Liver (tissue), 3 donors: Measurements from ENCODE around the gene CCNDBP1.

Experiments used
- ATF3 ChIP-seq: IDR thresholded peaks from 2 replicates; pipeline ENCODE4 v1.6.1; 2016; ENCODE audit warnings: antibody characterized with exemption
- EGR1 ChIP-seq, 2 donors: IDR thresholded peaks; 2 replicates each; pipeline ENCODE4 v1.6.1; 2016 to 2018; ENCODE audit warnings: antibody characterized with exemption in 2 of 2, low read depth in 2 of 2
- GABPA ChIP-seq, 2 donors: IDR thresholded peaks in 1 of 2; conservative IDR thresholded peaks in 1 of 2; 2 replicates each; pipeline ENCODE4 v1.6.1; 2016; ENCODE audit warnings: antibody characterized with exemption in 2 of 2, mild to moderate bottlenecking in 1 of 2, moderate library complexity in 1 of 2
- HNF4G ChIP-seq: IDR thresholded peaks from 2 replicates; pipeline ENCODE4 v1.6.1; 2016; ENCODE audit warnings: antibody characterized with exemption
- JUND ChIP-seq, 2 donors: IDR thresholded peaks; 2 replicates each; pipeline ENCODE4 v1.6.1; 2016; ENCODE audit warnings: antibody characterized with exemption in 2 of 2
- MAX ChIP-seq: IDR thresholded peaks from 2 replicates; pipeline ENCODE4 v1.6.1; 2016; ENCODE audit warnings: antibody characterized with exemption
- RAD21 ChIP-seq, 2 donors: IDR thresholded peaks; 2 replicates each; pipeline ENCODE4 v1.6.1; 2016; ENCODE audit warnings: antibody characterized with exemption in 2 of 2, mild to moderate bottlenecking in 2 of 2
- TAF1 ChIP-seq: conservative IDR thresholded peaks from 2 replicates; pipeline ENCODE4 v1.6.1; 2016; ENCODE audit warnings: antibody characterized with exemption, mild to moderate bottlenecking
- TF ChIP-seq, protein P1 (sequence below): fragments of 150-350 bp; IDR thresholded peaks from 2 replicates; pipeline ENCODE4 v1.5.1; 2017; ENCODE audit warnings: improper control_type of control experiment, low read depth, low read length; ENCODE audit not compliant: missing input control
- TF ChIP-seq, protein P2 (sequence below): IDR thresholded peaks from 2 replicates; pipeline ENCODE4 v1.6.1; 2016; ENCODE audit warnings: antibody characterized with exemption, mild to moderate bottlenecking
- TF ChIP-seq, protein P3 (sequence below): IDR thresholded peaks from 2 replicates; pipeline ENCODE4 v1.6.1; 2016; ENCODE audit warnings: antibody characterized with exemption
- donor health status: healthy.
- donor health status: healthy.

DNA sequence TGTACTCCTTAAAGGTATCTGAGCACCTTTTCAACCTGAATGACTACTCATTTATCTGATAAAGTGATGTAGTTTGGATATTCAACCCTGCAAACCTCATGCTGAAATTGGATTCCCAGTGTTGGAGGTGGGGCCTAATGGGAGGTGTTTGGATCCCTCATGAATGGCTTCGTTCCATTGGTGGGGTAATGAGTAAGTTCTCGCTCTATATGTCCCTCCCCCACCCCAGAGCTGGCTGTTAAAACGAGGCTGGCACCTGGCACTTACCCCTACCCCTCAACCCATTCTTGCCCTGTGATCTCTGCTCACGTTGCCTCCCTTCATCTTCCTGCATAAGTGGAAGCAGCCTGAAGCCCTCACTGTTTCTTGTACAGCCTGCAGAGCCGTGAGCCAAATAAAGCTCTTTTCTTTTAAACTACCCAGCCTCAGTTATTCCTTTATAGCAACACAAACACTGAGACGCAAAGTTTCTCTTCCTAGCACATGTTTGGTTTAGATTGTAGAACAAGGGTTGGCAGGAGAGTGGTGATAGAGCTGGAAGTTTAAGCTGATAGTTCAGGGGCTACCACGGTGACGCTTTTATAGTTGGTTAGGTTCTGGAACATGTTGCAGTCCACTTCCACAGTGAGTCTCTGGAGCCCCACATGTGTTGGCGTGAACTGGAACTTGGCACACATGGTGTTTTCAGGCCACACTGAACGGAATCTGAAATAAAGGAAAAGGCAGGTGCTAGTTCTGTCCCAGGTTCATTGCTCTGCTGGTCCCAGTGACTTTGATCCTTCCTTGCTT lies 11.8 kb downstream of the CCNDBP1 start:
- TF ChIP-seq RAD21 (IDR thresholded peaks at IDR 0.05) (no peak), HNF4G (no peak), TAF1 (no peak), GABPA (IDR thresholded peaks at IDR 0.05 in 1 of 2, conservative IDR thresholded peaks at IDR 0.05 in 1 of 2) (no peak), EGR1 (IDR thresholded peaks at IDR 0.05; ENCODE audit: low read depth in 2 of 2) (no peak), MAX (no peak), JUND (IDR thresholded peaks at IDR 0.05) (no peak), ATF3 (no peak)
- TF ChIP-seq, protein P1, sequence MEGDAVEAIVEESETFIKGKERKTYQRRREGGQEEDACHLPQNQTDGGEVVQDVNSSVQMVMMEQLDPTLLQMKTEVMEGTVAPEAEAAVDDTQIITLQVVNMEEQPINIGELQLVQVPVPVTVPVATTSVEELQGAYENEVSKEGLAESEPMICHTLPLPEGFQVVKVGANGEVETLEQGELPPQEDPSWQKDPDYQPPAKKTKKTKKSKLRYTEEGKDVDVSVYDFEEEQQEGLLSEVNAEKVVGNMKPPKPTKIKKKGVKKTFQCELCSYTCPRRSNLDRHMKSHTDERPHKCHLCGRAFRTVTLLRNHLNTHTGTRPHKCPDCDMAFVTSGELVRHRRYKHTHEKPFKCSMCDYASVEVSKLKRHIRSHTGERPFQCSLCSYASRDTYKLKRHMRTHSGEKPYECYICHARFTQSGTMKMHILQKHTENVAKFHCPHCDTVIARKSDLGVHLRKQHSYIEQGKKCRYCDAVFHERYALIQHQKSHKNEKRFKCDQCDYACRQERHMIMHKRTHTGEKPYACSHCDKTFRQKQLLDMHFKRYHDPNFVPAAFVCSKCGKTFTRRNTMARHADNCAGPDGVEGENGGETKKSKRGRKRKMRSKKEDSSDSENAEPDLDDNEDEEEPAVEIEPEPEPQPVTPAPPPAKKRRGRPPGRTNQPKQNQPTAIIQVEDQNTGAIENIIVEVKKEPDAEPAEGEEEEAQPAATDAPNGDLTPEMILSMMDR: no peak
- TF ChIP-seq, protein P2, sequence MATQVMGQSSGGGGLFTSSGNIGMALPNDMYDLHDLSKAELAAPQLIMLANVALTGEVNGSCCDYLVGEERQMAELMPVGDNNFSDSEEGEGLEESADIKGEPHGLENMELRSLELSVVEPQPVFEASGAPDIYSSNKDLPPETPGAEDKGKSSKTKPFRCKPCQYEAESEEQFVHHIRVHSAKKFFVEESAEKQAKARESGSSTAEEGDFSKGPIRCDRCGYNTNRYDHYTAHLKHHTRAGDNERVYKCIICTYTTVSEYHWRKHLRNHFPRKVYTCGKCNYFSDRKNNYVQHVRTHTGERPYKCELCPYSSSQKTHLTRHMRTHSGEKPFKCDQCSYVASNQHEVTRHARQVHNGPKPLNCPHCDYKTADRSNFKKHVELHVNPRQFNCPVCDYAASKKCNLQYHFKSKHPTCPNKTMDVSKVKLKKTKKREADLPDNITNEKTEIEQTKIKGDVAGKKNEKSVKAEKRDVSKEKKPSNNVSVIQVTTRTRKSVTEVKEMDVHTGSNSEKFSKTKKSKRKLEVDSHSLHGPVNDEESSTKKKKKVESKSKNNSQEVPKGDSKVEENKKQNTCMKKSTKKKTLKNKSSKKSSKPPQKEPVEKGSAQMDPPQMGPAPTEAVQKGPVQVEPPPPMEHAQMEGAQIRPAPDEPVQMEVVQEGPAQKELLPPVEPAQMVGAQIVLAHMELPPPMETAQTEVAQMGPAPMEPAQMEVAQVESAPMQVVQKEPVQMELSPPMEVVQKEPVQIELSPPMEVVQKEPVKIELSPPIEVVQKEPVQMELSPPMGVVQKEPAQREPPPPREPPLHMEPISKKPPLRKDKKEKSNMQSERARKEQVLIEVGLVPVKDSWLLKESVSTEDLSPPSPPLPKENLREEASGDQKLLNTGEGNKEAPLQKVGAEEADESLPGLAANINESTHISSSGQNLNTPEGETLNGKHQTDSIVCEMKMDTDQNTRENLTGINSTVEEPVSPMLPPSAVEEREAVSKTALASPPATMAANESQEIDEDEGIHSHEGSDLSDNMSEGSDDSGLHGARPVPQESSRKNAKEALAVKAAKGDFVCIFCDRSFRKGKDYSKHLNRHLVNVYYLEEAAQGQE: no peak
- TF ChIP-seq, protein P3, sequence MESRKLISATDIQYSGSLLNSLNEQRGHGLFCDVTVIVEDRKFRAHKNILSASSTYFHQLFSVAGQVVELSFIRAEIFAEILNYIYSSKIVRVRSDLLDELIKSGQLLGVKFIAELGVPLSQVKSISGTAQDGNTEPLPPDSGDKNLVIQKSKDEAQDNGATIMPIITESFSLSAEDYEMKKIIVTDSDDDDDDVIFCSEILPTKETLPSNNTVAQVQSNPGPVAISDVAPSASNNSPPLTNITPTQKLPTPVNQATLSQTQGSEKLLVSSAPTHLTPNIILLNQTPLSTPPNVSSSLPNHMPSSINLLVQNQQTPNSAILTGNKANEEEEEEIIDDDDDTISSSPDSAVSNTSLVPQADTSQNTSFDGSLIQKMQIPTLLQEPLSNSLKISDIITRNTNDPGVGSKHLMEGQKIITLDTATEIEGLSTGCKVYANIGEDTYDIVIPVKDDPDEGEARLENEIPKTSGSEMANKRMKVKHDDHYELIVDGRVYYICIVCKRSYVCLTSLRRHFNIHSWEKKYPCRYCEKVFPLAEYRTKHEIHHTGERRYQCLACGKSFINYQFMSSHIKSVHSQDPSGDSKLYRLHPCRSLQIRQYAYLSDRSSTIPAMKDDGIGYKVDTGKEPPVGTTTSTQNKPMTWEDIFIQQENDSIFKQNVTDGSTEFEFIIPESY: no peak
